ENCODE results near the gene CLASP1.

- TF ChIP-seq CTCF (IDR thresholded peaks at IDR 0.05) = no peak
- TF ChIP-seq POLR2A (IDR thresholded peaks at IDR 0.05) = no peak
These were observed 127.9 kb downstream of the CLASP1 start for GRCh38 chr2:121521359-121521758.
